Body of pancreas (tissue), 4 donors: ENCODE results near the gene MYOZ3.

Experiments used
- POLR2A ChIP-seq, 3 donors: fragments of 450-650 bp; IDR thresholded peaks; one replicate each; pipeline ENCODE4 v1.6.1; 2016; ENCODE audit warnings: antibody characterized with exemption in 3 of 3, mild to moderate bottlenecking in 2 of 3
- TF ChIP-seq, protein P1 (sequence below), 7 experiments: fragments of 450-650 bp in 4 of 7; fragments of 200-600 bp in 3 of 7; sonication (generic) in 3 of 7; IDR thresholded peaks; one replicate each; pipeline ENCODE4 v1.5.1; 2016 to 2019; ENCODE audit warnings: antibody characterized with exemption in 7 of 7

DNA sequence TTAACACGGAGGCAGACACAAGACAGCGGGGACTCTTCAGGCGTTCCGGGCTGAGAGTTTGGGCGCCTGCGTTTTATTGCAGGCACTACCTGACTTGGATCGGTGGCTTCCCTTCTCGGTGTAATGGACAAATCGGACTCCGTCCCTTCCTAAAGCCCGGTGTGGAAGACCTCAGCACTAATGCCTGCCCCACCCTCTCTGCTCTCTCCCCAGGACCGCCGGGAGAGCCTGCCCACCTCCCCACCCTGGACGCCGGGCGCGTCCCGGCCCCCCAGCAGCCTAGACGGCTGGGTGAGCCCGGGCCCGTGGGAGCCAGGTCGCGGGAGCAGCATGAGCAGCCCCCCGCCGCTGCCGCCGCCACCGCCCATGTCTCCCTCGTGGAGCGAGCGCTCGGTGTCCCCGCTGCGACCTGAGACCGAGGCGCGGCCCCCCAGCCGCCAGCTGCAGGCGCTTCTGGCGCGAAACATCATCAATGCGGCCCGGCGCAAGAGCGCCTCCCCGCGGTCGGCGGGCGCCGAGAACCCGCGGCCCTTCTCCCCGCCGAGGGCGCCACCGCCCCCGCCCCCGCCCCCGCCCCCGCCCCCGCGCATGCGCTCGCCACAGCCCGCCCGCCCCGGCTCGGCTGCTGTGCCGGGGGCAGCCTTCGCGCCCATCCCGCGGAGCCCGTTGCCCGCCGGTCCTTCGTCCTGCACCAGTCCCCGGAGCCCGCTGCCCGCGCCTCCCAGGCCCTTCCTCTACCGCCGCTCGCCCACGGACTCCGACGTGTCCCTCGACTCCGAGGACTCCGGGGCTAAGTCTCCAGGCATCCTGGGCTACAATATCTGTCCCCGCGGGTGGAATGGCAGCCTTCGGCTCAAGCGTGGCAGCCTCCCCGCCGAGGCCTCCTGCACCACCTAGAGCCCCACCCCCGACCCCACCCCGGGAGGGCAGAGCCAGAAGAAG, 4.6 kb upstream of the MYOZ3 start:
- TF ChIP-seq, protein P1, sequence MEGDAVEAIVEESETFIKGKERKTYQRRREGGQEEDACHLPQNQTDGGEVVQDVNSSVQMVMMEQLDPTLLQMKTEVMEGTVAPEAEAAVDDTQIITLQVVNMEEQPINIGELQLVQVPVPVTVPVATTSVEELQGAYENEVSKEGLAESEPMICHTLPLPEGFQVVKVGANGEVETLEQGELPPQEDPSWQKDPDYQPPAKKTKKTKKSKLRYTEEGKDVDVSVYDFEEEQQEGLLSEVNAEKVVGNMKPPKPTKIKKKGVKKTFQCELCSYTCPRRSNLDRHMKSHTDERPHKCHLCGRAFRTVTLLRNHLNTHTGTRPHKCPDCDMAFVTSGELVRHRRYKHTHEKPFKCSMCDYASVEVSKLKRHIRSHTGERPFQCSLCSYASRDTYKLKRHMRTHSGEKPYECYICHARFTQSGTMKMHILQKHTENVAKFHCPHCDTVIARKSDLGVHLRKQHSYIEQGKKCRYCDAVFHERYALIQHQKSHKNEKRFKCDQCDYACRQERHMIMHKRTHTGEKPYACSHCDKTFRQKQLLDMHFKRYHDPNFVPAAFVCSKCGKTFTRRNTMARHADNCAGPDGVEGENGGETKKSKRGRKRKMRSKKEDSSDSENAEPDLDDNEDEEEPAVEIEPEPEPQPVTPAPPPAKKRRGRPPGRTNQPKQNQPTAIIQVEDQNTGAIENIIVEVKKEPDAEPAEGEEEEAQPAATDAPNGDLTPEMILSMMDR (IDR thresholded peaks at IDR 0.05), result peak; percentile 56 to 91 (median 79)
- TF ChIP-seq POLR2A (IDR thresholded peaks at IDR 0.05), result no peak
